ENCODE measurements around the gene OR14J1.
"Not testable (repeated sequence)": the region's sequence is repeated elsewhere in the genome, so short reads cannot be mapped to it uniquely, and the experiment has no call there.

Gene OR14J1, protein sequence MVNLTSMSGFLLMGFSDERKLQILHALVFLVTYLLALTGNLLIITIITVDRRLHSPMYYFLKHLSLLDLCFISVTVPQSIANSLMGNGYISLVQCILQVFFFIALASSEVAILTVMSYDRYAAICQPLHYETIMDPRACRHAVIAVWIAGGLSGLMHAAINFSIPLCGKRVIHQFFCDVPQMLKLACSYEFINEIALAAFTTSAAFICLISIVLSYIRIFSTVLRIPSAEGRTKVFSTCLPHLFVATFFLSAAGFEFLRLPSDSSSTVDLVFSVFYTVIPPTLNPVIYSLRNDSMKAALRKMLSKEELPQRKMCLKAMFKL

DNA sequence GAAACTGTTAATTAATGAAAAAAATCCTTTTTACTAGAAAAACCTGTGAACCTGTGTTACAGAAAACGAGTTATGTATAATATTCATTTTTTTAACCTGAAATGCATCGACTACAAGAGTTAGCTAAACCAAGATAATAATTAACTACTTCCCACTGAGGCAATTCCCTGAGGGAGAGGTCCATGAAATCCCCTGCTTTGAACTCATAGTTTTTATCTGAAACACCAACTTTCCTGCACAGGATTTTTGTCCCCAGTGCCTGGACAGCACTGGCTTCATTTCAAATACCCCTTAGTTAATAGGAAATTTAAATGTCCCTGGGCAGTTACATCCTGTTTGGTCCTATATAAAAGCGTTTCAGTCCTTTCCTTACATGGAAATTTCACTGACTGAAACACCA, at the start of gene OR14J1:
TSS of gene OR14J1 (plus strand) at position 386 of the 400 bp plus-strand sequence. CDS start 4,989 bp downstream, outside the sequence.
- no peak for DNase-seq (ENCODE audit: low read depth)

GRCh38 chr6:29251736-29252135, 49.8 kb upstream of the OR14J1 start:
- no peak for DNase-seq (ENCODE audit: low read depth)

GRCh38 chr6:29255530-29255929, 46.0 kb upstream of the OR14J1 start:
- DNase-seq (ENCODE audit: low read depth), result no peak

DNA sequence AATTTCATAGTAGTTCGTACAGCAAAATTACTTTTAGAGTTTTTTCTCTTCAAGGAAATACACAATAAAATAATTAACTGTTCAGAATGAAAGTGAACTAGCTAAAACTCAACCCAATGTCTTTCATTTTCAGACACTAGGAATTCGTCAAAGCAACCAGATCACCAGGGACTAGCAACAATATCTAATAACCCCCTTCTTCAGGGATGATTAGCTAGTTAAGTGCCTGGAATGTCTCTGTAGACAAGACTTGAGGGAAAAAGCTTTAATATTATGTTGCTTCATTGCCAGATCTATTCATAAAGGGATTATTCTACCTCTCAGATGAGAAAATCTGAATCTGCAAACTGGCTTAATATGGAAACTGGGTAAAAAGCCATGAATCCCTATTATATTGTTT, 41.8 kb upstream of the OR14J1 start:
- DNase-seq (ENCODE audit: low read depth), result no peak

DNA sequence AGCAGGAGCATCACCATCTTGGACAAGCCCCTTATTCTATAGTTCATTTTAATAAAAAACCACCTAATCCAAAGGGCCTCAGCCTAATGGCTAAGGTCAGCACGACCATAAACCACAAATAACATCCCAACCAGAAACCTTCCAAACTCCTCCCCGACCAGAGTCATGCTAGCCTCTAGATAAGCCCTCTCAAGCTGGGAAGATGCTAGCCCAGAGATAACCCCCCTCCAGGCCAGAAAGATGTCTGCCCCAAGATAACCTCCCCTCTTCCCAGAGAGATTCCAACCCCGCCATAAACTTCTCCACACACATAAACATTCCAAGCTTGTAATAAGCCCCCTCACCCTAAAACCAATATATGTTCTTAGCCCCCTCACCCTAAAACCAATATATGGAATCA, 38.5 kb upstream of the OR14J1 start:
- no peak for DNase-seq (ENCODE audit: low read depth)

- DNase-seq (ENCODE audit: low read depth), result no peak
These were observed 7.0 kb upstream of the OR14J1 start for GRCh38 chr6:29294499-29294914.

- no peak for DNase-seq (ENCODE audit: low read depth)
These were observed 6.3 kb upstream of the OR14J1 start for GRCh38 chr6:29295181-29295585.

GRCh38 chr6:29295623-29296022, 5.9 kb upstream of the OR14J1 start:
- DNase-seq (ENCODE audit: low read depth), result no peak

GRCh38 chr6:29319931-29320330, 18.4 kb downstream of the OR14J1 start:
- DNase-seq (ENCODE audit: low read depth), result no peak

- not testable (repeated sequence) for DNase-seq (ENCODE audit: low read depth)
These were observed 21.8 kb downstream of the OR14J1 start for GRCh38 chr6:29323332-29323731.

DNA sequence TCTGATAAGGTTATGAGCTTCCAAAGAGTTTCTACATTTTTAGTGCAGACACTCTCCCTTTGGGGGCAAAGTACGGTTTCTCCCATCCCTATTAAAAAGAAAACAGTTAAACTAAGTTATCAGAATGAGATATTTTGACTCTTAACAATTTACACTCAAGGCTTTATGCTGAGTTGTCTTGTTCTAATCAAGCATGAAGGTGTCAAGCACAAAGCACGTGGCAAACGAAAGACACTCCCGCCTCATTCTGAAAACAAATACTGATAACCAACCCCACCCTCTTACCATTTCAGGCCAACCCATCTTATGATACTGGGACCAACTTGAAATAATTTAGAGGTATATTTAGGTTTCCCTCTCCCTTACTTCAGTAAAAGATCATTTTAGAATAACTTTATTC, 24.3 kb downstream of the OR14J1 start:
- DNase-seq (ENCODE audit: low read depth), result no peak

DNA sequence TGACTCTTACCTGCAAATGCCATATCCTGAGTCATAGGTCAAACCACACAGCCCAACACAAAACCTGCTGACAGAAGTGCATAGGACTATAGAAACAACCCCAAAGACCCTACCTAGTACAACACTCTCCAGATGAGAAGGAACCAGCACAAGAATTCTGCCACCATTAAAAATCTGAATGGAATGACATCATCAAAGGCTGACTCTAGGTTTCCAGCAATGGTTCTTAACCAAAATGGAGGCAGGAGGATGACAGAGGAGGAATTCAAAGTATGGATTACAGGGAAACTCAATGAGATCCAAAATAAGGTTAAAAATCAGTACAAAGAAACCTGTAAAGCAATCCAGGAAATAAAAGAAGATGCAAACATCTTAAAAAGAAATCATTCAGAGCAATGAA, 31.2 kb downstream of the OR14J1 start:
- DNase-seq (ENCODE audit: low read depth), result no peak

DNA sequence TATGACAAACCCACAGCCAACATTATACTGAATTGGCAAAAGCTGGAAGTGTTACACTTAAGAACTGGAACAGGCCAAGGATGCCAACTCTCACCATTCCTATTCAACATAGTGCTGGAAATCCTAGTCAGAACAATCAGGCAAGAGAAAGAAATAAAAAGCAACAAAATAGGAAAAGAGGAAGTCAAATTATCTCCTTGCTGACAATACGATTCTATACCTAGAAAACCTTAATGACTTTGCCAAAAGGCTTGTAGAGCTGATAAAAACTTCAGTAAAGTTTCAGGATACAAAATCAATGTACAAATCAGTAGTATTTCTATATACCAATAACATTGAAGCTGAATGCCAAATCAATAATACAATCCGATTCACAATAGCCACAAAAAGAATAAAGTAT, 34.8 kb downstream of the OR14J1 start:
- DNase-seq (ENCODE audit: low read depth), result no peak

DNA sequence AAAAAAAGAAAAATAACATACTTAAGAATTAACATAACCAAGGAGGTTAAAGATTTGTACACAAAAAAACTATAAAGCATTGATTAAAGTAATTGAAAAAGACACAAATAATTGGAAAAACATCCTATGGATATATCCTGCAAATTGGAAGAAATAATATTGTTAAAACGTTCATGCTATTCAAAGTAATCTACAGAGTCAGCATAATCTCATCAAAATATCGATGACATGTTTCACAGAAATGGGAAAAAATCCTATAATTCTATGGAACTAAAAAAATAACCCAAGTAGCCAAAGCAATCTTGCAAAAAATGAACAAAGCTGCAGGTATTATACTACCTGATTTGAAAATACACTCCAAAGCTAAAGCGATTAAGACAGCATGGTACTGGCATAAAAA, 43.9 kb downstream of the OR14J1 start:
- no peak for DNase-seq (ENCODE audit: low read depth)

DNA sequence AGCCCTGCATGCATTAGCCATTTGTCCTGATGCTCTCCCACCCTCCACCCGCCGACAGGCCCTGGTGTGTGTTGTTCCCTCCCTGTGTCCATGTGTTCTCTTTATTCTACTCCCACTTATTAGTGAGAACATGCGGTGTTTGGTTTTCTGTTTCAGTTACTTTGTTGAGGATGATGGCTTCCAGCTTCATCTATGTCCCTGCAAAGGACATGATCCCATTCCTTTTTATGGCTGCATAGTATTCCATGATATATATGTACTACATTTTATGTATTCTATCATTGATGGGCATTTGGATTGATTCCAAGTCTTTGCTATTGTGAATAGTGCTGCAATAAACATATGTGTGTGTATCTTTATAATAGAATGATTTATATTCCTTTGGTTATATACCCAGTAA, 47.8 kb downstream of the OR14J1 start:
- not testable (repeated sequence) for DNase-seq (ENCODE audit: low read depth)

DNA sequence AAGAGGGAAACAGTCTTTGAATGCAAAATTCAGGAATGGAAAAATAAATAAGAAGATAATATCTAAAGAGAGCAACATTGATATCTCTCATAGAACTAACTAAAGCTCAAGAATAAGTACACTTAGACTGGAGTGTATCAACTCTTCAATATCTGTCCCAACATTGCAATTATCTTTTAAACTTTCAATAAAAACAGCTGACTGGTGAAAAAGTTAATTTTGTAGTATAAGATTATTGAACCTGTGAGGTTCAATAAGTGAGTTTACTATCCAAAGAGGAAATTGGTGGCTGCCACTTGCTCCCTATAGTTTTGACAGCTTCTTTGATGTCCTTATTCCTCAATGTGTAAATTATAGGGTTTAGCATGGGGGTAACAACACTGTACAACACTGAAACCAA, 53.5 kb downstream of the OR14J1 start:
- no peak for DNase-seq (ENCODE audit: low read depth)

DNA sequence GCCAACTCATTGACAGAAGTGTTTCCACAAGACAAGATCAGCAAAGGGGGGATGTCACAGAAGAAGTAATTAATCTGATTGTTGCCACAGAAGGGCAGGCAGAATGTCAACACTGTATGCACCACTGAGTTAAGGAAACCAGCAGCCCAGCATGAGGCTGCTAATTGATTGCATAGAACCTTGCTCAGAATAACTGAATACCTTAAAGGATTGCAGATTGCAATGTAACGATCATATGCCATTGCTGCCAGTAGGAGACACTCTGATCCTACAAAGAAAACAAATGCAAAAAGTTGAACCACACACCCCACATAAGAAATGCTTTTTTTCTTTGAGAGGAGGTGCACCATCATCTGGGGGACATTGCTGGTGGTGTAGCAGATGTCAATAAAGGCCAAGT, 54.1 kb downstream of the OR14J1 start:
- no peak for DNase-seq (ENCODE audit: low read depth)
